Loucy (cell line): ENCODE measurements around the gene KCNJ18.
"Not testable (repeated sequence)": the region's sequence is repeated elsewhere in the genome, so short reads cannot be mapped to it uniquely, and the experiment has no call there.

Experiments
- EZH2phosphoT487 ChIP-seq: fragments of 200-600 bp; IDR thresholded peaks from 2 replicates; pipeline ENCODE4 v1.6.1; 2018; ENCODE audit warnings: antibody characterized with exemption, mild to moderate bottlenecking, moderate library complexity, borderline replicate concordance
- TF ChIP-seq, protein P1 (sequence below): fragments of 200-600 bp; sonication (generic); conservative IDR thresholded peaks from 2 replicates; pipeline ENCODE4 v1.5.1; 2014; ENCODE audit warnings: mild to moderate bottlenecking, antibody characterized with exemption, low read length

DNA sequence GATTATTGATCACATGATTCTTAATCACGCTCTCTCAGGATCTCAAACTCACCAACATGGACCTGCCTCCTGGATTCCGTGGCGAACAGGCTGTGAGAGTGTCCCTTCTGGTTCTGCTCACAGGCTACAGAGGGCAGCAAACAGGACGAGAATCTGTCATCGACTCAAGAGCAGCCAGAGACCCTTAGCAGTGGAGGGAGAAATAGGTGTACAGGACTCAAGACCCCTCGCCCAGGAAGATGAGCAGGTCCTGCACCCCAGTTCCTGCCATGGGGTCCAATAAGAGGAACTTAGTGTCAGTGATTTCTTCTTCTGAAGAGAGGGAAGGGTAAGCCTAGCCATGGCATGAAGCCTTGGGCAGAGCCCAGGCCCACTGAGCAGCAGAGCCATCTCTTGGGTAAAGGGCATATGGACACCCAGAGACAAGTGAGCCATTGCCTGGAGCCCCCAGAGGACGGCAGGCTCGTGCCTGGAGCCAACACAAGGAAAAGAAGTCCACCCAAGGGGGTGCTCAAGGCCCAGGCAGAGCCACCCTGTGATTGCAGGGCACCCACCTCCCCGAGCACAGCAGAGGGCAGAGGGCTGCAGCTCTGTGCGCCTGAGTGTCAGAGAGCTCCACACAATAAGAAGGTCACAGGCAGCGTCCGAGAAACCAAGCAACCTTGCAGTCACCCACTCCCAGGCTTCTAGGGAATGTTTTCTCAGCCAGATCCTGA lies 27.3 kb downstream of the KCNJ18 start:
- TF ChIP-seq, protein P1, sequence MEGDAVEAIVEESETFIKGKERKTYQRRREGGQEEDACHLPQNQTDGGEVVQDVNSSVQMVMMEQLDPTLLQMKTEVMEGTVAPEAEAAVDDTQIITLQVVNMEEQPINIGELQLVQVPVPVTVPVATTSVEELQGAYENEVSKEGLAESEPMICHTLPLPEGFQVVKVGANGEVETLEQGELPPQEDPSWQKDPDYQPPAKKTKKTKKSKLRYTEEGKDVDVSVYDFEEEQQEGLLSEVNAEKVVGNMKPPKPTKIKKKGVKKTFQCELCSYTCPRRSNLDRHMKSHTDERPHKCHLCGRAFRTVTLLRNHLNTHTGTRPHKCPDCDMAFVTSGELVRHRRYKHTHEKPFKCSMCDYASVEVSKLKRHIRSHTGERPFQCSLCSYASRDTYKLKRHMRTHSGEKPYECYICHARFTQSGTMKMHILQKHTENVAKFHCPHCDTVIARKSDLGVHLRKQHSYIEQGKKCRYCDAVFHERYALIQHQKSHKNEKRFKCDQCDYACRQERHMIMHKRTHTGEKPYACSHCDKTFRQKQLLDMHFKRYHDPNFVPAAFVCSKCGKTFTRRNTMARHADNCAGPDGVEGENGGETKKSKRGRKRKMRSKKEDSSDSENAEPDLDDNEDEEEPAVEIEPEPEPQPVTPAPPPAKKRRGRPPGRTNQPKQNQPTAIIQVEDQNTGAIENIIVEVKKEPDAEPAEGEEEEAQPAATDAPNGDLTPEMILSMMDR, result not testable (repeated sequence)
- TF ChIP-seq EZH2phosphoT487, result not testable (repeated sequence)
